22Rv1 (cell line): ENCODE data around the gene ANKRD28.

Source experiments
- H3K27ac ChIP-seq: fragments of 450-650 bp; 2 replicates; pipeline ENCODE4 v1.5.1; 2017
- ZFX ChIP-seq: fragments of 450-650 bp; IDR thresholded peaks from 2 replicates; pipeline ENCODE4 v1.6.1; 2017; ENCODE audit warnings: antibody characterized with exemption, borderline replicate concordance
- TF ChIP-seq, protein P1 (sequence below): fragments of 450-650 bp; IDR thresholded peaks from 2 replicates; pipeline ENCODE4 v1.5.1; 2017; ENCODE audit warnings: mild to moderate bottlenecking

Gene ANKRD28

DNA sequence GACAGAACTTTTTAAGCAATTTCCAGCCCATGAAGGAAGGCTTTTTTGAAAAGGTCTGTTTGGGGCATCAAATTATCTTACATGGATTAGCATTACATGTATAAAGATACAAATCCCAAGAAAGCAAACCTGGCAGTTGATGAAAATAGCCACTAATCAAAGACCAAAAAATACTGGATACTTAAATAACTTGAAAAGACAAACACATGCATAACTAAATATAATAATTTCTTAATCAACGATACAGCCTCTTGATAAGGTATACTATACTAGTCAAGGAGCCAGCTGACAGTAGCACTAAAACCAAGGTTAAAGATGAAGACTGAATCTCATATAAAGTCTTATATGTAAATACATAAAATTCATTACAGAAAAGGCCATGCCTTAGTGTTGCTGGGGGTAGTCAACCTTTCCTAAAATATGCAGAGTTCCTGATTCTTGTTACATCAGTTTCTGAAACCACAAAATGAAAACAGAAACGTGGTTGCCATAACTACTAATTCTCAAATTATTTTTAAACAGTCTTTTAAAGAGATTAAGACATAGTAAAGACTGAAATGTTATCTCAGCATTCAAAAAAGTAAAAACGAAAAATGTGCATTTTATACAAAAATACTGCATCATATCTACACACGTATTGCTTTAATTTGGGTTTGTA lies 2.0 kb downstream of the ANKRD28 start:
- H3K27ac ChIP-seq = no peak overlapping the region
- TF ChIP-seq ZFX = no peak
- TF ChIP-seq, protein P1, sequence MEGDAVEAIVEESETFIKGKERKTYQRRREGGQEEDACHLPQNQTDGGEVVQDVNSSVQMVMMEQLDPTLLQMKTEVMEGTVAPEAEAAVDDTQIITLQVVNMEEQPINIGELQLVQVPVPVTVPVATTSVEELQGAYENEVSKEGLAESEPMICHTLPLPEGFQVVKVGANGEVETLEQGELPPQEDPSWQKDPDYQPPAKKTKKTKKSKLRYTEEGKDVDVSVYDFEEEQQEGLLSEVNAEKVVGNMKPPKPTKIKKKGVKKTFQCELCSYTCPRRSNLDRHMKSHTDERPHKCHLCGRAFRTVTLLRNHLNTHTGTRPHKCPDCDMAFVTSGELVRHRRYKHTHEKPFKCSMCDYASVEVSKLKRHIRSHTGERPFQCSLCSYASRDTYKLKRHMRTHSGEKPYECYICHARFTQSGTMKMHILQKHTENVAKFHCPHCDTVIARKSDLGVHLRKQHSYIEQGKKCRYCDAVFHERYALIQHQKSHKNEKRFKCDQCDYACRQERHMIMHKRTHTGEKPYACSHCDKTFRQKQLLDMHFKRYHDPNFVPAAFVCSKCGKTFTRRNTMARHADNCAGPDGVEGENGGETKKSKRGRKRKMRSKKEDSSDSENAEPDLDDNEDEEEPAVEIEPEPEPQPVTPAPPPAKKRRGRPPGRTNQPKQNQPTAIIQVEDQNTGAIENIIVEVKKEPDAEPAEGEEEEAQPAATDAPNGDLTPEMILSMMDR = no peak

DNA sequence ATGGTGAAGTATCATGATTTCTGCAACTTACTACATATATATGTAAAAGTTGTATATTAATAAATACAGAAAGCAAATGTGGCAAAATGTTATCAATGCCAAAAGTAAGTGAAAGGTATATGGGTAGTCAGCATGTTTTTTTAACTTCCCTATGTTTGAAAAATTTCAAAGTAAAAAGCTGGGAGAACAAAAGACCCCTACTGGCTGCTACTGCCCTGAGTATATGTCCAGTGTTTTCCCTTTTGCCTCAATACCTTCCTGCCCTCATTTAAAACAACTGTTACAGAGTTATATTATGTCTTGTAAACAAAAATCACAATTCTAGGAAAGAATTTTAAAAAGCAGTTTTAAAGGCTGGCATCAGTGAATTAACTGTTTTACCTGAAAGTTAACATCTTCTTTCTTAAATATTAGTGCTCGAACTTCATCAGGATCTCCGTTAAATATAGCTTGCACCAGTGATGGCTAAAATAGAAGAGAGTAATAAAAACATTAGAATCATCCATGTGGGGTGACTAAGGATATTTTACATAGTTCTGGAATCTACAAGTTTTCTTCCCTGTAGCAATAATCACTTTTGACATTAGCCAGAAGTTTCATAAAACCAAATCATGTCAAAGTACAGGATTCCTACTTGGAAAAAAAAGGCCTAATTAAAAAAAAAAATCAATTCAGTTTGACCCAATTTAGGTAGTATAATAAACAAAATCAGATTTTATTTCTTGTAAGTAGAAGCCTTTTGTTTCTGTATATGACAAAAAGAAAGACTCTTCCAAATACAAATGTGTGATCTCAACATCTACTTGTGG lies 2.7 kb downstream of the ANKRD28 start:
- TF ChIP-seq, protein P1 = no peak
- TF ChIP-seq ZFX = no peak
- H3K27ac ChIP-seq = no peak overlapping the region

DNA sequence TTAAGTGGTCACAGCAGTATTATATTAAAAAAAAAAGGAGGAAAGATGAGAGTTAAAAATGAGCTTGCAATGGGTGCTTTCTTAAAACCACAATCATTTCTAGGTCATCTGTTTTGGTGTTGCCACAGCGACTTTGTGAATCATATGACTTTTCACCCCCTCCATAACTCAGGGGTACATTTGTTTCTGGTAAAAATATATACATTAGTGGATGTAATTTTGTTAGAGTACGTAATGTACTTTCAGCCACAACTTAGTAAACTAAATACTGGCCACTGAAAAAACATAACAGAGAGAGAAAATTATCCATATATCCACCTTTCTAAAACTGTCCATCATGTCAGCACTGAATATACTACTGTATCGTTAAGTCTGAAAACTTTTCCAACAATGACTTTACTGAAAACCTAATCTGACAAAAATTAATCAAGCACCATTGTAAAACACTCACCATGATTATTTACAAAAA lies 3.4 kb downstream of the ANKRD28 start:
- TF ChIP-seq ZFX = no peak
- TF ChIP-seq, protein P1 = no peak
- no peak overlapping the region for H3K27ac ChIP-seq

DNA sequence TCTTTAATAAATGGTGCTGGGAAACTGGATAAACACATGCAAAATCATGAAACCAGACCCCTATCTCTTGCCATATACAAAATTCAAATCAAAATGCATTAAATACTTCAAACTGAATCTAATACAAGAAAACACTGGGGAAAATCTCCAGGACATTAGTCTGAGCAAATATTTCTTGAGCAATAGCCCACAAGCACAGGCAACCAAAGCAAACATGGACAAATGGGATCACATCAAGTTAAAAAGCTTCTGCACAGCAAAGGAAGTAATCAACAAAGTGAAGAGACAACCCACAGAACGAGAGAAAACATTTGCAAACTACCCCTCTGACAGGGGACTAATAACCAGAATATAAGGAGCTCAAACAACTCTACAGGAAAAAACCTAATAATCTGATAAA lies 6.3 kb downstream of the ANKRD28 start:
- no peak overlapping the region for H3K27ac ChIP-seq
- TF ChIP-seq ZFX = no peak
- TF ChIP-seq, protein P1 = no peak

DNA sequence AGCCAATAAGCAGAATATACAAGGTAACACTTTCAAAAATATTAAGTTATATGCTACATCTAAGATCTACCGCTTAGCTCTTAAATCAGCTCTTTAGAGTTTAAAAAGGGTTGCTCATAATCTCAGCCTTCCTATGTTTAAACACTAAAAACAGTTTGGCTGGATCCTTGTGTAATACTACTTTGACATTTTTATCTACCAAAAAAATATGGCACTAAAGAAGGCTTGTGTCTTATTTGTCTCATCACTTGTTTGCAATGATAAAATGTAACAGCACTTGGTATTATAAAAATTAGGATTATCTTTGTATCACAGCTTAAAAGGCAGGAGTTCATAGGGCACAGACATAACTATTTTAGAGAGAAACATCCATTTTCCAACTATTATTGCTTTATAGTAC lies 9.8 kb downstream of the ANKRD28 start:
- no peak overlapping the region for H3K27ac ChIP-seq
- no peak for TF ChIP-seq ZFX
- TF ChIP-seq, protein P1 = no peak

DNA sequence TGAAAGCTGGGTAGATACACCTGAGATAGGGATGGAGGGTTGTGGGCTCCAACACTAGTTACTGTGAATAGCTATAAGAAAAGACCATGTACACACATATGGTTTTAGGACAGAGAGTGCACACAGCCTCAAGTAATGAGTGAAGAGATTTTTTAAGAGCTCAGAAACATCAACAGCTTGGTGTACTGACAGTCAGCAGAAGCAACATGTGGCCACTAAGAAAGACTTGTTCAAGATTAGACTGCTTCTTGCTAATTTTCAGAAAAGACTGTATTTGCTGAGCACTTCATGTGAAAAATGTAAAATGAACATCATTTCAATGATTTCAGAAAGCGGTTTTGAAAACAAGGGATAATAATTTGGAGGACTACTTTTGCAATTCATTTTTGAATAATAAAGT lies 10.3 kb downstream of the ANKRD28 start:
- TF ChIP-seq, protein P1 = no peak
- TF ChIP-seq ZFX = no peak
- no peak overlapping the region for H3K27ac ChIP-seq

DNA sequence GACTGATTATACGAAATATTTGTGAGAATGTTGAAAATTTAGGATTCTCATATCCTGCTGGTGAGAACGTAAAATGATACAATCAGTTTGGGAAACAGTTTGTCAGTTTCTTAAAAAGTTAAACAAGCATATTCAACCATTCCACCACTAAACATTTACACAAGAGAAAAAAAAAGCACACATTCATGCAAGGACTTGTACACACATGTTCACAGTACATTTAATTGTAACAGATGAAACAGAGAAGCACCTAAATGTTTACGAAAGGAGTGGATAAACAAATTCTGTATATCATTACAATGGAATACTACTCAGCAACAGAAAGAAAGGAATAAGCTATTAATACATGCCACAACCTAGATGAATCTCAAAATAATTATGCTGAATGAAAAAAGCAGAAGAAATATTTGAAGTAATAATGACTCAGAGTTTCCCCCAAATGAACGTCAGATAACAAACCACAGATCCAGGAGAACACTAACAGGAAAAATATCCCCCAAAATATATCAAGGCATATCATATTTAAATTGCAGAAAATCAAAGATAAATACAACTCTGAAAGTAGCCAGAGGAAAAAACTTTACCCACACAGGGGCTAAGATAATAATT lies 14.3 kb downstream of the ANKRD28 start:
- no peak for TF ChIP-seq ZFX
- TF ChIP-seq, protein P1 = no peak
- H3K27ac ChIP-seq = no peak overlapping the region
